HepG2 (cell line): ENCODE data around the gene OXSM. TPM values are rescaled to one million over a fixed set of nuclear protein-coding genes. Genes with fewer than 3 reads are reported as not detected.

Experiments used
- EEA1 ChIP-seq: sonication (generic); formaldehyde crosslinking; IDR thresholded peaks from 2 replicates; pipeline ENCODE4 v1.5.1; 2020; ENCODE audit warnings: mild to moderate bottlenecking, missing genetic modification reagents, borderline replicate concordance
- FOXA3 ChIP-seq: IDR thresholded peaks from 2 replicates; pipeline ENCODE4 v1.6.1; 2016; ENCODE audit warnings: missing genetic modification reagents, missing compliant biosample characterization
- IRF2 ChIP-seq: IDR thresholded peaks from 2 replicates; pipeline ENCODE4 v1.6.1; 2018; ENCODE audit warnings: missing genetic modification reagents, missing compliant biosample characterization
- KMT2A ChIP-seq: sonication (generic); formaldehyde crosslinking; IDR thresholded peaks from 2 replicates; pipeline ENCODE4 v1.4.0; 2020; ENCODE audit warnings: missing genetic modification reagents
- RBFOX2 ChIP-seq: fragments of 200-400 bp; formaldehyde crosslinking; IDR thresholded peaks from 2 replicates; pipeline ENCODE4 v1.6.1; 2017; ENCODE audit warnings: low read depth, mild to moderate bottlenecking, low read length
- RCOR2 ChIP-seq: IDR thresholded peaks from 2 replicates; pipeline ENCODE4 v1.6.1; 2016; ENCODE audit warnings: missing biosample characterization, missing genetic modification reagents
- SIN3B ChIP-seq: fragments of 150-350 bp; IDR thresholded peaks from 2 replicates; pipeline ENCODE4 v1.6.1; 2014; ENCODE audit warnings: low read length
- SIX4 ChIP-seq: sonication (generic); formaldehyde crosslinking; IDR thresholded peaks from 2 replicates; pipeline ENCODE4 v1.4.0; 2020; ENCODE audit warnings: missing genetic modification reagents
- SP140L ChIP-seq: sonication (generic); formaldehyde crosslinking; IDR thresholded peaks from 2 replicates; pipeline ENCODE4 v1.4.0; 2020; ENCODE audit warnings: missing genetic modification reagents, borderline replicate concordance
- TBP ChIP-seq: sonication (generic); formaldehyde crosslinking; IDR thresholded peaks from 2 replicates; pipeline ENCODE4 v1.5.0; 2020; ENCODE audit warnings: missing genetic modification reagents
- ZBTB26 ChIP-seq: IDR thresholded peaks from 2 replicates; pipeline ENCODE4 v1.6.1; 2016; ENCODE audit warnings: missing compliant biosample characterization, missing genetic modification reagents, borderline replicate concordance
- ZKSCAN5 ChIP-seq: sonication (generic); formaldehyde crosslinking; IDR thresholded peaks from 2 replicates; pipeline ENCODE4 v1.5.1; 2020; ENCODE audit warnings: mild to moderate bottlenecking, missing genetic modification reagents
- ZNF232 ChIP-seq: sonication (generic); formaldehyde crosslinking; IDR thresholded peaks from 2 replicates; pipeline ENCODE4 v1.4.0; 2020; ENCODE audit warnings: missing genetic modification reagents, borderline replicate concordance
- ZNF446 ChIP-seq: sonication (generic); formaldehyde crosslinking; IDR thresholded peaks from 2 replicates; pipeline ENCODE4 v1.5.0; 2020; ENCODE audit warnings: mild to moderate bottlenecking, missing genetic modification reagents
- ZSCAN31 ChIP-seq: sonication (generic); formaldehyde crosslinking; IDR thresholded peaks from 2 replicates; pipeline ENCODE4 v1.5.0; 2020; ENCODE audit warnings: low read depth, mild to moderate bottlenecking, missing genetic modification reagents
- polyA plus RNA-seq, 8 experiments: library from polyadenylated mRNA; depleted of rRNA in 3 of 8; stranded (reverse) in 7 of 8; unstranded in 1 of 8; fragments of >200 nt; fragmentation: Illumina TruSeq in 4 of 8; extraction: Trizol in 4 of 8; gene quantifications; 2 replicates each; pipeline versions ENCODE4 v1.2.1 to v1.2.3, GENCODE V29; 2011 to 2016; ENCODE audit warnings: low read depth in 4 of 8, missing spikeins in 1 of 8, mixed read lengths in 1 of 8; ENCODE audit not compliant: insufficient read depth in 1 of 8
- total RNA-seq, 5 experiments: library from RNA; depleted of rRNA; stranded (reverse); fragments of >200 nt; fragmentation: Illumina TruSeq; extraction: Trizol; gene quantifications; 2 replicates each; pipeline ENCODE4 v1.2.3, GENCODE V29; 2016; ENCODE audit warnings: low read depth in 1 of 5
- TF ChIP-seq, protein P1 (sequence below): sonication (generic); formaldehyde crosslinking; IDR thresholded peaks from 2 replicates; pipeline ENCODE4 v1.5.1; 2020; ENCODE audit warnings: missing genetic modification reagents, mild to moderate bottlenecking, borderline replicate concordance
- TF ChIP-seq, protein P2 (sequence below): sonication (generic); formaldehyde crosslinking; IDR thresholded peaks from 2 replicates; pipeline ENCODE4 v1.8.1; 2023; ENCODE audit warnings: mild to moderate bottlenecking, missing genetic modification reagents, borderline replicate concordance
- TF ChIP-seq, protein P3 (sequence below), 2 experiments: fragments of 450-650 bp in 1 of 2; sonication (generic) in 1 of 2; formaldehyde crosslinking in 1 of 2; IDR thresholded peaks; 2 replicates each; pipeline versions ENCODE4 v1.6.1 to v1.8.0; 2016 to 2022; ENCODE audit warnings: antibody characterized with exemption in 1 of 2, mild to moderate bottlenecking in 1 of 2, missing genetic modification reagents in 1 of 2

The OXSM gene
- total and polyA plus RNA-seq, 2 of the 13 experiments (the other 11 are each of a cell fraction or from before 2014, with no cell fraction given): 18.2 to 34.4 TPM

DNA sequence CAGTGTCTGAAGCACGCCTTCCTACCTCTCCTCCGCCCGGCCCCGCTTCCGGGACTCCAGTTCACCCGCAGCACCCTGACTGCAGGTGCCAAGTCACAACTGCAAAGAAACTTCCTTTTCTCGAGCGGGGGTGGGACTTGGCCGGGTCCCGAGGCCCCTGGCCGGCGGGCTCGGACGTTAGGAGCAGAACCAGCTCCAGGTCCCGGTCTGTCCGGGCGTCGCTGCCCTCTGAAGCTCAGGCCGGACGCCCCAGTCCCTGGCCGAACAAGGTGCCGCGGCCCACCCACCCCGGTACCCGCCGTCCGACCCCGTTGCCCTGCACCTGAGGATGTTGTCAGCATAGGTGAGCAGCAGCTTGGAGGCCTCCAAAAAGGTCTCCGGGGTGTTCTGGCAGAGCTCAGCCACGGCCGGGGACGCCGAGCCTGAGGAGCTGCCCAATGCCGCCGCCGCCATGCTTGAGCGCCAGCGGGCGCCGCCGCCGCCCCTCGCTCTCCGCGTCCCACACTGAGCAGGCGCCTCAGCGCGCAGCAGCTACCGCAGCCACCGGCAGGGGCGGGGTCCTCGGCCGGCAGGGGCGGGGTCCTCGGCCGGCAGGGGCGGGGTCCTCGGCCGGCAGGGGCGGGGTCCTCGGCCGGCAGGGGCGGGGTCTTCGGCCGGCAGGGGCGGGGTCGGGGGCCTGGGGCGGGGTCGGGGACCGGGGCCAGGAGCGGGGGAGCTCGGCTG is 6.8 kb upstream of the OXSM start, which contains the start of gene NGLY1 (continued):
- TF ChIP-seq SP140L (CRISPR knock-in tag) (no peak), SIN3B (no peak), ZSCAN31 (CRISPR knock-in tag) (peak; percentile 16; the same call in 1 of the 2 replicates), TBP (CRISPR knock-in tag) (no peak), RCOR2 (no peak), ZNF446 (CRISPR knock-in tag) (no peak), ZNF232 (CRISPR knock-in tag) (peak; percentile 84; the same call in 1 of the 2 replicates), KMT2A (CRISPR knock-in tag) (peak; percentile 95), SIX4 (no peak), ZBTB26 (CRISPR knock-in tag) (no peak), FOXA3 (CRISPR knock-in tag) (no peak), RBFOX2 (peak; percentile 91), EEA1 (CRISPR knock-in tag) (no peak), ZKSCAN5 (CRISPR knock-in tag) (no peak), IRF2 (CRISPR knock-in tag) (no peak)
- TF ChIP-seq, protein P1, sequence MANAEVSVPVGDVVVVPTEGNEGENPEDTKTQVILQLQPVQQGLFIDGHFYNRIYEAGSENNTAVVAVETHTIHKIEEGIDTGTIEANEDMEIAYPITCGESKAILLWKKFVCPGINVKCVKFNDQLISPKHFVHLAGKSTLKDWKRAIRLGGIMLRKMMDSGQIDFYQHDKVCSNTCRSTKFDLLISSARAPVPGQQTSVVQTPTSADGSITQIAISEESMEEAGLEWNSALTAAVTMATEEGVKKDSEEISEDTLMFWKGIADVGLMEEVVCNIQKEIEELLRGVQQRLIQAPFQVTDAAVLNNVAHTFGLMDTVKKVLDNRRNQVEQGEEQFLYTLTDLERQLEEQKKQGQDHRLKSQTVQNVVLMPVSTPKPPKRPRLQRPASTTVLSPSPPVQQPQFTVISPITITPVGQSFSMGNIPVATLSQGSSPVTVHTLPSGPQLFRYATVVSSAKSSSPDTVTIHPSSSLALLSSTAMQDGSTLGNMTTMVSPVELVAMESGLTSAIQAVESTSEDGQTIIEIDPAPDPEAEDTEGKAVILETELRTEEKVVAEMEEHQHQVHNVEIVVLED (CRISPR knock-in tag): peak; percentile 49; the same call in 1 of the 2 replicates
- TF ChIP-seq, protein P2, sequence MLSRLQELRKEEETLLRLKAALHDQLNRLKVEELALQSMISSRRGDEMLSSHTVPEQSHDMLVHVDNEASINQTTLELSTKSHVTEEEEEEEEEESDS (CRISPR knock-in tag): no peak
- TF ChIP-seq, protein P3, sequence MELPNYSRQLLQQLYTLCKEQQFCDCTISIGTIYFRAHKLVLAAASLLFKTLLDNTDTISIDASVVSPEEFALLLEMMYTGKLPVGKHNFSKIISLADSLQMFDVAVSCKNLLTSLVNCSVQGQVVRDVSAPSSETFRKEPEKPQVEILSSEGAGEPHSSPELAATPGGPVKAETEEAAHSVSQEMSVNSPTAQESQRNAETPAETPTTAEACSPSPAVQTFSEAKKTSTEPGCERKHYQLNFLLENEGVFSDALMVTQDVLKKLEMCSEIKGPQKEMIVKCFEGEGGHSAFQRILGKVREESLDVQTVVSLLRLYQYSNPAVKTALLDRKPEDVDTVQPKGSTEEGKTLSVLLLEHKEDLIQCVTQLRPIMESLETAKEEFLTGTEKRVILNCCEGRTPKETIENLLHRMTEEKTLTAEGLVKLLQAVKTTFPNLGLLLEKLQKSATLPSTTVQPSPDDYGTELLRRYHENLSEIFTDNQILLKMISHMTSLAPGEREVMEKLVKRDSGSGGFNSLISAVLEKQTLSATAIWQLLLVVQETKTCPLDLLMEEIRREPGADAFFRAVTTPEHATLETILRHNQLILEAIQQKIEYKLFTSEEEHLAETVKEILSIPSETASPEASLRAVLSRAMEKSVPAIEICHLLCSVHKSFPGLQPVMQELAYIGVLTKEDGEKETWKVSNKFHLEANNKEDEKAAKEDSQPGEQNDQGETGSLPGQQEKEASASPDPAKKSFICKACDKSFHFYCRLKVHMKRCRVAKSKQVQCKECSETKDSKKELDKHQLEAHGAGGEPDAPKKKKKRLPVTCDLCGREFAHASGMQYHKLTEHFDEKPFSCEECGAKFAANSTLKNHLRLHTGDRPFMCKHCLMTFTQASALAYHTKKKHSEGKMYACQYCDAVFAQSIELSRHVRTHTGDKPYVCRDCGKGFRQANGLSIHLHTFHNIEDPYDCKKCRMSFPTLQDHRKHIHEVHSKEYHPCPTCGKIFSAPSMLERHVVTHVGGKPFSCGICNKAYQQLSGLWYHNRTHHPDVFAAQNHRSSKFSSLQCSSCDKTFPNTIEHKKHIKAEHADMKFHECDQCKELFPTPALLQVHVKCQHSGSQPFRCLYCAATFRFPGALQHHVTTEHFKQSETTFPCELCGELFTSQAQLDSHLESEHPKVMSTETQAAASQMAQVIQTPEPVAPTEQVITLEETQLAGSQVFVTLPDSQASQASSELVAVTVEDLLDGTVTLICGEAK (IDR thresholded peaks at IDR 0.05): no peak
- TF ChIP-seq, protein P3 (CRISPR knock-in tag; IDR thresholded peaks at IDR 0.05): peak; percentile 38; the same call in 1 of the 2 replicates
